Muscle of leg (tissue), 11 donors: ENCODE measurements around the gene CAPN14. TPM values are rescaled to one million over a fixed set of nuclear protein-coding genes. Genes with fewer than 3 reads are reported as not detected.

Experiments
- DNase-seq: peaks from one replicate; pipeline ENCODE4 v3.0.0; 2013
- H3K27ac ChIP-seq: one replicate; pipeline ENCODE4 v1.5.1; 2013; ENCODE audit warnings: mild to moderate bottlenecking, low read length, control low read depth
- H3K27me3 ChIP-seq: one replicate; pipeline ENCODE4 v1.6.1; 2013; ENCODE audit warnings: low read length; ENCODE audit not compliant: control insufficient read depth, insufficient read depth
- H3K36me3 ChIP-seq: one replicate; pipeline ENCODE4 v1.6.1; 2013; ENCODE audit warnings: low read length; ENCODE audit not compliant: control insufficient read depth, insufficient read depth
- H3K4me1 ChIP-seq: one replicate; pipeline ENCODE4 v1.6.1; 2013; ENCODE audit warnings: low read length; ENCODE audit not compliant: control insufficient read depth, insufficient read depth
- H3K4me3 ChIP-seq: one replicate; pipeline ENCODE4 v1.5.1; 2013; ENCODE audit warnings: low read length, control low read depth
- H3K9me3 ChIP-seq: replicated peaks from 2 replicates; pipeline ENCODE4 v1.6.1; 2013; ENCODE audit warnings: low read depth, low read length; ENCODE audit not compliant: control insufficient read depth
- WGBS: methylation state at CpG from one replicate; pipeline ENCODE4 v1.1.5; 2013; ENCODE audit warnings: missing lambda C conversion rate; ENCODE audit not compliant: insufficient coverage; 5-methylcytosine and 5-hydroxymethylcytosine counted together
- polyA plus RNA-seq, 8 donors: library from polyadenylated mRNA; unstranded; fragments of 120-200 nt; gene quantifications; one replicate each; pipeline versions ENCODE4 v1.2.1 to v1.2.3, GENCODE V29; 2013; ENCODE audit warnings: inconsistent platforms in 1 of 8, low replicate concordance in 1 of 8; ENCODE audit not compliant: insufficient read length in 8 of 8, insufficient read depth in 1 of 8
- total RNA-seq: library from RNA; stranded (reverse); fragments of 120-200 nt; gene quantifications from one replicate; pipeline ENCODE4 v1.2.4, GENCODE V29; 2013

The CAPN14 gene
- total and polyA plus RNA-seq, 9 donors, result 0.04 to 0.09 (median 0.06) TPM; not detected in 3

DNA sequence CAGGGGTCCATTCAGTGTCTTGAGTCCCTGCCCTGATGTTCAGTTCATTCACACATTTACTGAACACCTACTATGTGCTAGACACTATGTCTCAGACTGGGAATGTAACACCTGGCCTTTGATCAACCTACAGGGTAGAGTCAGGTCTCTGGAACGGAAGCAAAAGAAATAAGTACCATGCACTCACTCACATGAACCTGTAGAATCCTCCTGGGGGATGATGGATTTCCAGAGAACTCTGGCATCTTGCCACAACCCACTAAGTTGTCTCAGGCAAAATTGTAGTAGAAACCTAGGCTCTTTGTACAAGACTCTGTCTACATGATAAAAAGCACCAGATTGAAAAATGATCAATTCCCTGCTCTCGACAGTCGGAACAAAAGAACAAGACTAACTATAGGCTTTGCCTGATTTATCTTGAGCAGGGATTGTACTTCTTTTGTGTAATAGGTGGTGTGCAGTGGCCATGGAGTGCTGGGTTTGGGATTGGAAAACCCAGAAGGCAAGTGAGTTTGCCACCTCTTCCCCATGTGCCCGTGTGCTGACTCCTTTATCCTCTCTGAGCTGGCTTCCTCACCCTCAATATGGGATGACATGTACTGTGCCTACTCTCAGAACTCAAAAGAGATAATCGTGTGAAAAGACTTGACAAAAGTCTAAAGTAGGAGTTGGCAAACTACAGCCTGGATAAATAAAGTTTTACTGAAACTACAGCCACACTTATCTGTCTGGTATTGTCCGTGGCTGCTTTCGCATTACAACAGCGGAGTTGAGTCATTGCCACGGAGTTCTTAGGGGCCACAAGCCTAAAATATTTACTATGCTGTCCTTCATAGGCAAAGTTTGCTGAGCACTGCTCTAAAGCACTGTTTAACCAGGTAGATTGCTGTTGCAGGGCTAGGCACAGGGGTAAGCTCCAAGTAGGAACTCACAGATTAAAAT is 4.4 kb downstream of the CAPN14 start:
- H3K4me3 ChIP-seq, result no peak overlapping the region
- H3K27ac ChIP-seq, result no peak overlapping the region
- H3K27me3 ChIP-seq, result no peaks in the 10 kb centered on the region
- H3K36me3 ChIP-seq, result no peaks in the 10 kb centered on the region
- WGBS, result 63% methylated on average over 4 of the region's 9 CpGs
- H3K4me1 ChIP-seq, result no peaks in the 10 kb centered on the region
- H3K9me3 ChIP-seq, result no peaks in the 10 kb centered on the region
- no peak for DNase-seq

DNA sequence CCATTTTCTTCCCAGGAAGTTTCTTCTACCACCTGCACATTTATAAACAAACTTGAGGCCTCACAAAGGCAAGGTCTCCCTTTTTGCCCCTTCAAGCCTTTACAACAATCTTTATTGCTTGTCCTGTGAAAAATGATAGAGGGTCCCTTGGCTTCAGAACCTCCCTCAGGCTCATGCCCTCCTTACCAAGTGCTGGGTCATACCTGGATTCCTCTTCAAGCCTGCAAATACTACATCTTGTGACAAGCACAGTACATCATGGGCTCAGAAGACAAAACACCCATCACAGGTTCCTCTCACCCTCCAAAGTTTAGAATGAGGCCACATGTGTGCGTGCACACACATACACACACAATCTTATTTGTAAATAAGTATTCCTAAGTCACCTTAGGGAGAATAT is 9.1 kb downstream of the CAPN14 start:
- Histone ChIP-seq H3K27ac (no peak overlapping the region), H3K27me3 (peaks cover 2% of the 10 kb centered on the region), H3K9me3 (no peaks in the 10 kb centered on the region), H3K4me1 (no peaks in the 10 kb centered on the region), H3K36me3 (no peaks in the 10 kb centered on the region), H3K4me3 (no peak overlapping the region)
- no CpG with 5 or more reads among the region's 1 CpG for WGBS
- DNase-seq, result no peak

DNA sequence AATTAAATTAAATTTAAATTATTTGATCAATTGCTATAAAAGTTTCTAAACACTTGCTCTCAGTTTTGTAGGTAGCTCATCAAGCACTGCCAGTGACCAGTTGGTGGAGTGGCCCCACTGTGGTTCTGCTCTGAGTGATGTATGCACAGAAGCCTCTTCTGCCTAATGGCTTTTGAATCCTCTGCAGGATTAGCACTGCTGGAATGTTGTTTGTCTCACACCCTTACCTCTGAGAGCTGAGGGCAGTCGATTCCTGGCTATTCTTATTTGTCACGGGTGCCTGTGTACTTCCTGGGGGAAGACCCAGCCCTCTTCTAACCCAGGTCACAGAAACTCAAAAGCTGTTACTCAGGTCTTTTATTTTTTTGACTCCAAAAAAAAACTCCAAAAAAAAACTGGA is 9.5 kb downstream of the CAPN14 start:
- H3K9me3 ChIP-seq, result no peaks in the 10 kb centered on the region
- H3K36me3 ChIP-seq, result no peaks in the 10 kb centered on the region
- H3K4me1 ChIP-seq, result no peaks in the 10 kb centered on the region
- no peak overlapping the region for H3K27ac ChIP-seq
- H3K4me3 ChIP-seq, result no peak overlapping the region
- peaks cover 2% of the 10 kb centered on the region for H3K27me3 ChIP-seq
- DNase-seq, result no peak
- 40% methylated on average over 2 of the region's 2 CpGs for WGBS

DNA sequence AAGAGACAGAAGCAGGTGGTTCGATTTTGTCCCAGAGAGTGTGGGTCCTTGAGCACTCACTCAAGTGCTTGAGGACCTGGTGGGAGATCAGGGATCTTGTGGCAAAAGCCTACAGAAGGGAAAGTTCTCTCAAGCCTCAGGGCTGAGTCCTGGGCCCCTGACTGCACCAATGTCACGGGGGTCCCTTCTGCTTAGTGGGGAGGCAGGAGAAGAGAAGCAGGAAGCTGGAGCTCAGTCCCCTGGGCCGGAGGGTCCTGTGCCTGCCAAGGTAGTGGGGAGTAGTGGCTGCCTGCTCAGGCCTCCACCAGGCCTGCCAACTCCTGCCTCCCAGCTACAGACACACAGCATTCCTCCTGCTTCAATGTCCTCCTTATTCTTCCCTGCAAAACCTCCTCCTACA is 11.7 kb downstream of the CAPN14 start:
- H3K4me3 ChIP-seq, result no peak overlapping the region
- no peak overlapping the region for H3K27ac ChIP-seq
- 44% methylated on average over 2 of the region's 3 CpGs for WGBS
- H3K9me3 ChIP-seq, result no peaks in the 10 kb centered on the region
- H3K27me3 ChIP-seq, result peaks cover 2% of the 10 kb centered on the region
- DNase-seq, result no peak
- H3K36me3 ChIP-seq, result no peaks in the 10 kb centered on the region
- H3K4me1 ChIP-seq, result no peaks in the 10 kb centered on the region

DNA sequence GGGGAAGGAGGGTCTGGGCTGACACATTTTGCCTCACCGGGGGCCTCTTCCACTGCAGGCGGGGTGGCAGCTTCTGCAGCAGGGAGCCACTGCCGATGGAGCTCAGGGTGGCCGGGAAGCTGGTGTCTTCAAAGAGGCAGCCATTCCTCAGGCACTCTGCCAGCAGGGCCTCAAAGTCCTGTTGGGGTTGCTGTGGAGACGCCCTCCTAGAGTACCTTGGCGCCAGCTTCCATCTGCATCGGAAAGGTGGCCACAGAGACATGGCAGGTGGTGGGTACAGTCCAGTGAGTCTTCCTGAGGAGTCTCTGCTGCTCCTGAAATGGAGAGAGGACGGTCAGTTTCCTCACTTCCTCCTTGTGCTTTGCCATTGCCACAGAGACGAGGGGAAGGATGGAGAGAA is 12.1 kb downstream of the CAPN14 start:
- Histone ChIP-seq H3K9me3 (no peaks in the 10 kb centered on the region), H3K4me1 (no peaks in the 10 kb centered on the region), H3K36me3 (no peaks in the 10 kb centered on the region), H3K27me3 (peaks cover 2% of the 10 kb centered on the region), H3K4me3 (no peak overlapping the region), H3K27ac (no peak overlapping the region)
- 75% methylated on average over 9 of the region's 9 CpGs for WGBS
- DNase-seq, result no peak

DNA sequence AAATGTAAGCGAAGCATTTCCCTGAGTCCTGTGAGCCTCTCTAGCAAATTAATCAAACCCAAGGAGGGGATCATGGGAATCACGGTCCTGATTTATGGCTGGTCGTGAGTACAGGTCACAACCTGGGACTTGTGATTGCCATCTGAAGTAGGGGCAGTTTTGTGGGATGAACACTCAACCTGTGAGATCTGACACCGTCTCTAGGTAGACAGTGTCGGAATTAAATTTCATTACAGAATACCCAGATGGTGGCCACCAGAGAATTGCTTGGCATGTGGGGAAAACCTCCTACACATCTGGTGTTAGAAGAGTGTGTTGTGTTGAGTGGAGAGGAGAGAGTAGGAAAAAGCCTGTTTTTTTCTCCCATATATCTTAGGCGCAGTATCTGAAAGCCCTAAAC is 12.5 kb downstream of the CAPN14 start:
- DNase-seq, result no peak
- Histone ChIP-seq H3K36me3 (no peaks in the 10 kb centered on the region), H3K27me3 (peaks cover 2% of the 10 kb centered on the region), H3K4me1 (no peaks in the 10 kb centered on the region), H3K9me3 (no peaks in the 10 kb centered on the region), H3K27ac (no peak overlapping the region), H3K4me3 (no peak overlapping the region)
- WGBS, result no CpG with 5 or more reads among the region's 6 CpGs

DNA sequence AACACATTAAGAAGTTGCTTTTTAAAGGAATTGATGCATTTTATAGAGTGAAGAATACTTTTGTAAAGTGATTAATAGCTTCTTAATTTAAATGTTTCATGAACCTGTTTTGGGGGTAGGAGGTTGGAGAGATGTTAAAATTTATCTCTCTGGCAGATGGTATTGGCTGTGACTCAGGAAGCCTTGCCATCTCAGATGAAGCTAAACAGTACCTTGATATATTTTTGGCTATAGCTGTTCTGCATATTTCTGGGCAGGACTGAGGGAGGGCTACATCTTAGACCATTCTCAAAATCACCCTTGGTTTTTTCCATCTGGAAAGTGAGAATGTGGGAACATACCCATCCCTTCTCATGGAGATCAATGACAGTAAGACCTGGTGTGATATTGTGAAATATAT is 13.4 kb downstream of the CAPN14 start:
- no peaks in the 10 kb centered on the region for H3K4me1 ChIP-seq
- peaks cover 2% of the 10 kb centered on the region for H3K27me3 ChIP-seq
- H3K9me3 ChIP-seq, result no peaks in the 10 kb centered on the region
- no peak for DNase-seq
- no peaks in the 10 kb centered on the region for H3K36me3 ChIP-seq
- no peak overlapping the region for H3K27ac ChIP-seq
- no peak overlapping the region for H3K4me3 ChIP-seq

DNA sequence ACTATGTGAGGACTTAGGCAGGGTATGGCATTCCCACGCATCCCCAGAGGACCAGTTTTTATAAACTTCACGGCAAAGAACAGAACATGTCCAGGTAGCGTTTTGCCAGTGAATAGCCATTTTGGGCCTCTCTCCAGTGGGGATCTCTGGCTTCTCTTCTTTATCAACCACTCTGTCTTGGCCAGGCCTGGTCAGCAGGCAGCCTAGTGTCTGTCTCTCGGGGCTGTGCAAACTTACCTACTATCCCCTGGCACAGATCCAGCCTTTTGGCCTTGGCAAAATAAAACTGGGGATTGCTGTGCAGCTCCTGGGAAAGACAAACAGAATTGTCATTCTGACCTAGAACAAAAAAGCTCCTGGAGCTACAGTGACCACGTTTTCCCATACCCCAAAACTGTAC is 14.5 kb downstream of the CAPN14 start:
- no peak for DNase-seq
- whole genome bisulfite sequencing, result 82% methylated on average over 3 of the region's 5 CpGs
- no peak overlapping the region for H3K27ac ChIP-seq
- H3K9me3 ChIP-seq, result no peaks in the 10 kb centered on the region
- no peaks in the 10 kb centered on the region for H3K36me3 ChIP-seq
- H3K27me3 ChIP-seq, result peaks cover 2% of the 10 kb centered on the region
- no peak overlapping the region for H3K4me3 ChIP-seq
- no peaks in the 10 kb centered on the region for H3K4me1 ChIP-seq

DNA sequence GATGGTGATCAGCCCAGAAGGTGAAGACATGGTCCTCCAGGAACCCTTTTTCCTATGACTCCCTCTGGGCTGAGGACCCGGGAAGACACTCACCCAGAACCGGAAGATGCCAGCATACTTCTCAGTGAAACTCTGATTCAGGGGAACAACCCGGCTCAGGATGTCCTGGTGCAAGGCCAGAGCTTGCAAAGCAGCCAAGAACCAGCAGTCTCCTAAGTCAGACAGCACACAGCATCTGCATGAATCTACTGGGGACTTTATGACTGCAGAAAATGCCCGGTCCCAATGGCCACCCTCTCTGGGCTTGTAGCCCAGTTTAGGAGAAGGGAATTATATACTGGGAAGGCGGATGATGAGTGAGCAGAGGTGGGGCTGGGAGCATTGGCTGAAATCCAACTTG is 15.3 kb downstream of the CAPN14 start:
- Histone ChIP-seq H3K4me1 (no peaks in the 10 kb centered on the region), H3K9me3 (no peaks in the 10 kb centered on the region), H3K27me3 (peaks cover 2% of the 10 kb centered on the region), H3K27ac (no peak overlapping the region), H3K36me3 (no peaks in the 10 kb centered on the region), H3K4me3 (no peak overlapping the region)
- DNase-seq, result no peak
- WGBS, result 65% methylated on average over 5 of the region's 5 CpGs

DNA sequence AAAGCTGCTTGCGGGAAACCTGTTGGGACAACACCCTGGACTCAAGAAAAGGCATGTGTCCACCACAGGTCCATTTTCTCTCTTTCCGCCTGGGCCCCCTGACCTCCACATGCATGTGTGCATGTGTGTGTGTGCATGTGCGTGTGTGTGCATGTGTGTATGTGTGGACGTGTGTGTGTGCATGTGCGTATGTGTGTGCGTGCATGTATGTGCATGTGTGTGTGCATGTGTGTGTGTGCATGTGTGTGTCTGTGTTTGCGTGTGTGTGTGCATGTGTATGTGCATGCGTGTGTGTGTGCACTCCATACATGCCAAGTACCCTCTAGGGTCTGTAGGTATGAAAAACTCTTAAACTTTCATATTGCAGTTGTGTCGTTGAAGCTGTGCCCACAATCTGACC is 16.3 kb downstream of the CAPN14 start:
- no peak for DNase-seq
- H3K9me3 ChIP-seq, result no peaks in the 10 kb centered on the region
- no peaks in the 10 kb centered on the region for H3K4me1 ChIP-seq
- peaks cover 2% of the 10 kb centered on the region for H3K27me3 ChIP-seq
- WGBS, result 93% methylated on average over 3 of the region's 9 CpGs
- H3K4me3 ChIP-seq, result no peak overlapping the region
- H3K27ac ChIP-seq, result no peak overlapping the region
- no peaks in the 10 kb centered on the region for H3K36me3 ChIP-seq
